ENCODE measurements around the gene TNP1.

TNP1 gene, protein sequence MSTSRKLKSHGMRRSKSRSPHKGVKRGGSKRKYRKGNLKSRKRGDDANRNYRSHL

DNA sequence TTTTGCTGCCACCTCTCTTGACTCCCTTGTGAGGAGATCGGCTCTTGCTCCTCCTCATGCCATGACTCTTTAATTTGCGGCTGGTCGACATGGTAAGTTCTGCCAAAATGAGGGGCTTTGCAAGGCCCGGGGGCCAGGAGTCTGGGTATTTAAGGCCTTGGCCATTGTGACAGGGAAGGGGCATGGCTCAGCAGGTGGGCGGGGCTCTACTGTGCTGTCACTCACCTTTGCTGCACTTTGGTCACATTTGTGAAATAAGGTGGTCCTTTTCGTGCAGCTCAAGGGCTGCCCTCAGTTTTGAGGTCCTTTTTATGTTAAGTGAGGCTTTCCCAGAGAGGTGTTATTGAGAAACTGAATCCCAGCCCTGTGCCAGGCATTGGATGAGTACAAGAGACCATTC is at the start of gene TNP1:
TNP1 (minus strand) TSS at position 121 of the 400 bp plus-strand sequence; CDS start at position 91, 30 bp downstream.
- no peak for DNase-seq

GRCh38 chr2:216908300-216908699 is 48.4 kb upstream of the TNP1 start:
- no peak for DNase-seq

DNA sequence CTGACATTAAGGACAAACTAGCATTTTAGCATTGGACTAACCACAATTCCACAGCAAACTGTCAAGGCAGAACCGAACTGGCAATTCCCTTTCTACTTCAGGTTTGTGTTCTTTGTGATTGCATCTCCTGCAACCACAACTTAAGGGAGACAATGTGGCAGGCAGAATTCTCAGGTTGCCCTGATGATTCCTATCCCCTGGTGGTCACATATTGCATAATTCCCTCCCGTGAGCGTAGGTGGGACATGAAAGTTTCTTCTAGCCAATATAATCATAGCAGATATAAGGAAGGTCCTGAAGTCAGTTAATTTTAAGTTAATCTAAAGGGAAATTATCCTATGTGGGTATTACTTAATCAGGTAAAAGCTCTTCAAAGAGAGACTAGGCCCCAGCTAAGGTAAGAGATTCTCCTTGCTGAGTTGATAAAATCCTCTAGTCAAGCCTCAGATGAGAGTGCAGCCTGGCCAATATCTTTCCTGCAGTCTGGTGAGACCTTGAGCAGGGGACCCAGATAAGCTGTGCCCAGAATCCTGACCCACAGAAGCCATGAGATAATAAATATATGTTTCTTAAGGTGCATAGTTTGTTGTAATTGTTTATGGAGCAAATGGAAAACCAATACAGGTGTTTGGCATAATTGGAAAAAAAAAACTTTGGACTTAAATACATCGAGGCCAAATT is 45.9 kb upstream of the TNP1 start:
- DNase-seq, result no peak

DNA sequence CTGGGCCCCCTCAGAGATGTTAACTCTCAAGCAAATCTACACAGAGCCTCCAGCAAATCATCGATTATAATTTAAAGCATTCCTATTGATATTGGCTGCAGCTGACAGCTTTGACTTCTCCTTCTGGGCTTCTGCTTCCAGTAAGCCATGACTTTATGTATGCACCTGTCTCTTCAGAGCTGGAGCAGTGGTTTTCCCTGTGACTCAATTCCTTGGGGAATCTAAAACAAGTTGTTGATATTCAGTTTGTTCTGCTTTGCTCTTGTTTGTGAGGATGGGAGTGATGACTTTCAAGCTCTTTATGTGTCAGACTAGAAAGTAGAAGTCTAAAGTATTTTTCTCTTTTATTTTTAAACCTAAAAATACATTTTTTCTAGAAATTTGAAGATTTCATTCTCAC is 45.1 kb upstream of the TNP1 start:
- no peak for DNase-seq

DNA sequence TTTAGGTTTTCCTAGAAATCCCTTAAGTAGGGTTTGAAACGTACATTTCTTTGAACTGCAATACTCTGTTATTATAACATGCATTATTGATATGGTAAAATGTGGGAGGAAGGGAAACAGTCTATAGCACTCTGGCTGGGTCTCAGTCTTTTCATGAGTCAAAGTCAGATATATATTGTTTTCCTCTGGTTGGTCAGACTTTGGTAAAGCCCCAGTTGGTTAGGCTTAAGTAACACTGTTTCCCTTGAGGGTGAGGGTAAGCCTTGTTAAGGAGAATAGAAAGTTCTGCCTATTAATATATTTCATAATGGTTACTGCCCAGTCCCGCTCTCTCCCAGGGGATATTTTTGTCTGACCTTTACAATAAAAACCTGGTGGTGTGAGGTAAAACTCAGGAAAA is 44.7 kb upstream of the TNP1 start:
- no peak for DNase-seq

GRCh38 chr2:216903470-216903869 is 43.6 kb upstream of the TNP1 start:
- no peak for DNase-seq

DNA sequence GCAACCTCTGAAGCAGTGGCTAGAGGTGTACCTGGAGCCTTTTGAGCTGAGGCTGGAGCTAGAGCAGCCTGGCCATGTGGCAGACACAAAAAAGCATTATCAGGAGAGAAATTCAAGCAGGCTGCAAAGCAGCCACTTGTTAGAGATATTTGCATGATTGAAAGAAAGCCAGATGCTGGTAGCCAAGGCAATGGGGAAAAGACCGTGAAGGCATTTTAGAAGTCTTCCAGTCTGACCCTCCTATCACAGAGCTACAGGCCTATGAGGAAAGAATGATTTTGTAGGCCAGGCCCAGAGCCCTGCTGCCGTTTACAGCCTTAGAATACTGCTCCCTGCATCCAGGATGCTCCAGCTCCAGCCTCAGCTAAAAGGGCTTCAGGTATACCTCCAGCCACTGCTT is 41.4 kb upstream of the TNP1 start:
- no peak for DNase-seq

- no peak for DNase-seq
Measured at GRCh38 chr2:216900406-216900805, 40.5 kb upstream of the TNP1 start.

GRCh38 chr2:216897561-216898203 is 37.8 kb upstream of the TNP1 start:
- DNase-seq, result no peak

DNA sequence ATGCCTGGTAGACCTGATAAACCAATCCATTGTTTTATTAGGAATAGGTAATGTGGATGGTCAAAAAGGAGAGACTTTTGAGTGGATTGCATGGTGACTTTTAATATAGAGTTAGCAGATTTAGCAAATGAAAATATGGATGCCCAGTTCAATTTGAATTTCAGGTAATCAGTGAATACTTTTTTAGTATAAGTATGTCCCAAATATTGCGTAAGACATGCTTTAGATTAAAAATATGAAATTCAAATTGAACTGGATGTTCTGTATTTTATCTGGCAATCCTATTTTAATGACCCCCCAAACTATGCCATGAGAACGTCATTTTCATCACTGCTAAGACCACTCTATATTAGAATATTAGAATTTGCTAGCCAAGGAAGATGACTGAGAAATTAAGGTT is 30.3 kb upstream of the TNP1 start:
- no peak for DNase-seq

GRCh38 chr2:216888887-216889622 is 29.2 kb upstream of the TNP1 start:
- DNase-seq, result no peak

DNA sequence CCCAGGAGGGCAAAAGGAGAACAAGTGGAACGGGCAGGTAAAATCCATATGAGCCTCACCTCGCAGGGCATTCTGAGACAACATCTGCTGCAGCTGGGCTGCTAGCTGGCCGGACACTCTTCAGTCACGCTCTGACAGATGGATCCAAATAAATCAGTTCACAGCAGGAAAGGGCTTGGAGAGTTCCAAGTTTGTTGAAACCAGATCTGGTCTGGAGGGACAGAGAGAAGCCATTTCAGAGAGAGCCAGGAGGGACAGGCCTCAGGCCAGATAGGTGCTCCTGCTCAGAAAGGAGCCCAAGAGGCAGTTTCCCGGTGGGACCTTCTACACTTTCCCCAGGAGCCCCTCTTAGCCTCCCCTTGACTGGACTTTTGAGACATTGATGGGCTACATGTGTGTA is 28.2 kb upstream of the TNP1 start:
- DNase-seq, result no peak

DNA sequence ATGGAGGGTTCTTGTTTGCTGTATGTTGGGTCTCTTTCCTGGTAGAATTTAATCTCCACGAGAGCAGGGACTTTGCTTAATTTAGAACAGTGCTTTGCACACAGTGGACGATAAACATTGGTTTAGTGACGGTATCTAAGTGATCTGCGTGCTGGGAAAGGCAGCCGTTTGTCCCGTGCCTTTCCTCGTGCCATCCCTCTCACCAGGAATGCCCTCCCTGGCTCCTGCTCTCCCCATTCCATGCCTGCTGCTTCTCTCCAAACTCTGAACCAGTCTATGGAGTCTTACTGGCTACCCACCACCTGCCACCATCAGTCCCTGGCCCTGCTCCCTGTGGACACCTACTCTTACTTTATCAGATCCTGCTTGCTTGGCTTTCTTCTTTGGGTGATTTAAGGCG is 27.3 kb upstream of the TNP1 start:
- no peak for DNase-seq

GRCh38 chr2:216885117-216885553 is 25.3 kb upstream of the TNP1 start:
- DNase-seq, result no peak

GRCh38 chr2:216884347-216884746 is 24.5 kb upstream of the TNP1 start:
- no peak for DNase-seq

- peak; percentile 91 for DNase-seq
Measured at GRCh38 chr2:216882876-216883275, 23.0 kb upstream of the TNP1 start.

DNA sequence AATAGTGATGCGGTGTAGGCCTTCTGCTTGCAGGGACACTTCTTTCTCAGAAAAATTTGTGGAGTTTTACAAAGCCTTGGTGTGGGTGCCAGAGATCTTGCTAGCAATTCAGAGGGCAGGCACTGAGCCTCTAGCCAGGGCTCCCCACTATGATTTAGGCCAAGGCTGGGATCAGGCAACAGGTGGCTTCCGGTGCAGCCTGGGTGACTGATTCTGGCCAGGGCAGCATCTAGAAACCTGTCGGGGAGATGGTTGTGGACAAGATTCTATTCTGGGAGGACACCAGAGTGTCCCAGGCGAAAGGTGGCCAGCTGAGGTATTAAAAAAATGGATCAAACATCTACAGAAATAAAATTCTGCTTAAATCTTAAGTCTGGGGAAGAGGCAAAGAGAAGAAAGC is 21.5 kb upstream of the TNP1 start:
- DNase-seq, result no peak

DNA sequence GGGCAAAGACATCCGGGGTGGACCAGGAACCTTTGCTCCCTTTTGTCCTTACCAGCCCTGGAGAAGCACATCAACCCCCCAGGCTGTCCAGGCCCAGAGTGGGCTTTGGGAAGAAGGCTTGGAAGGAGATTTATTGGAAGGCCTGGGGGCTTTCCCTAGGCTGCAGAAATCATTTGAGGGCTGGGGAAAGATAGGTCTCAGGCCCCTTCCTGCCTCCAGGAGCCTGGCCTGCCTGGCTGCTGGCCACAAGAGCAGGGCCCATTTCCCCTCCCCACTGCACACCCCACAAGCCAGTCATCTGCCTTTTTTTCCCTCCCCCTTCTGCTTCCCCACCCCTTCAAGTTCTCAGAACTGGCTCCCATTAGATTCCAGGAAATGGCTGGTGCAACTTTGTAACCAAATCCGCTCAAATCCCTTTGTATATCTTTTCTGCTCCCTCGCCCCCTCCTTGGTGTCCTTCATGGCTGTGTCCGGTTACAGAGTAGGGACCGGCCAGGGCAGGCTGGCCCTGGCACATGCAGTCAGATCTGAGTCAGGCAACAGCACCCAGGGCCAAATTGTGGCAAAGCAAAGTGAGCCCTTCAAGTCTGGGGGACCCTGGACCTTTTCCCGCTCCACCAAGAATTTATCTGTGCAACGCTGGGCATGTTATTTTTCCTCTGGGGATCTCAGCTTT is 20.8 kb upstream of the TNP1 start:
- DNase-seq, result peak; percentile 92

DNA sequence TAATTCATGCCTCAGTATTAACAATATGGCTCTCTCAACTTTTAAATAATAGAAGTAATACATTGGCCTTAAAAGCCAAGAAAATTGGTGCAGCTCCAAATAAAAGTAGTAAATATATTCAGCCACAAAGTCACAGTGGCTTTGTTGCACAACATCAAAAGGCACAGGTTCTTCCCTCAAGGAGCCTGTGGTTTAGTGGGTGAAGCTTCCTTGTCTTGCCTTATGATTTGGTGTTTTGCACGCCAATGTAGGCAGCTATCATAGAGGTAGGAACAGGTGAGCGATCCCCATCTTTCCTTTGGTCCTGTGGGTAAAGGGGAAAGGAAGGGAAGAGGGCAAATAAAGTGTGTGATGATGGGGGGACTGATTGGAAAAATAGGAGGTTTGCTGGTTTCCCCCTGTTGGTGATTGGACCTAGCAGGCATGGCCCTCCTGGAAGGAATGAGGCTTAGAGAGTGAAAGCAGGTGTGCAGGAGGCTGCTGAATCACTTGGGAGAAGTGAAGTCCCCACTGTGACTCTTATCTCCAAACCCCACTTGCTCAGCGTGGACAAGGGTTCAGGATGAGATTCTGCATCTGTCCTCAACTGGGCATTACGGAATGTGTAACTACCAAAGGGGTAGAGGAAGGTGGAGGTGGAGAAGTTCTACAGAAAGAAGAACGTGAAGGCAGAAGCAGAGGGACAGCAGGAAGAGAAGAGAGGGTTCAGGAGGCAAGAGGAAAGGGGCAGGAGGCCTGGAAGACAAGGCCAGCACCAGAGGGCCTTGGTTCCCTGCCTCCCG is 20.1 kb upstream of the TNP1 start:
- peak; percentile 46 for DNase-seq

GRCh38 chr2:216878072-216878471 is 18.2 kb upstream of the TNP1 start:
- DNase-seq, result no peak

- no peak for DNase-seq
Measured at GRCh38 chr2:216877085-216877484, 17.2 kb upstream of the TNP1 start.

- no peak for DNase-seq
Measured at GRCh38 chr2:216875862-216876261, 16.0 kb upstream of the TNP1 start.

DNA sequence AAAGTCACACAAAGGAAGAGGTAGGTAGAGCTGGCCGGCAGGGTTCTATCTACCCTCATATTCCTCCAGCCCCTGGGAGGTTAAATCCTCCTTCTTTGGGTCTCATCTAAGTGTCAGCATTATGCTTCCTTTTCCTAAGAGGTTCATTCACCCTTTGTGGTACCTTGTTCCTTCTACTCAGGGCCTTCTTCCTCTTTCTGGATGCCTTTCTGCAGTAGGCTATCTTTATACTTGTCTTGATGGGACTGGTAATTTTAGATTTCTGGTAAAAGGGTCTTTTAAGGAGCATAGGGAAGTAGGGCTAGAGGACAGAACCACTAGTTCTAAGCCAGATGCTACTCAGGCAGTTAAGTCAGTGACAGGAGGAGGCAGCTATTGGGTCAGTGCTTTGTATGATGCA is 13.7 kb upstream of the TNP1 start:
- DNase-seq, result peak; percentile 43
